Esophagus muscularis mucosa (tissue), 4 donors: ENCODE data around the gene MTFMT. TPM values are rescaled to one million over a fixed set of nuclear protein-coding genes. Genes with fewer than 3 reads are reported as not detected.
A peak's percentile ranks its signal among the peaks of the same experiment; 100 is the strongest.
"Not testable (repeated sequence)": the region's sequence is repeated elsewhere in the genome, so short reads cannot be mapped to it uniquely, and the experiment has no call there.

Experiments used
- DNase-seq: peaks from one replicate; pipeline ENCODE4 v3.0.0-alpha.2; 2017; ENCODE audit errors: extremely low spot score
- H3K27ac ChIP-seq, 4 donors: fragments of 200-600 bp; sonication (generic); replicated peaks in 1 of 4; 1 replicate in 3 of 4; 2 replicates in 1 of 4; pipeline ENCODE4 v1.5.1; 2016 to 2019; ENCODE audit warnings: mild to moderate bottlenecking in 1 of 4
- H3K27me3 ChIP-seq, 4 donors: fragments of 200-600 bp; sonication (generic); one replicate each; pipeline versions ENCODE4 v1.5.1 to v1.6.0; 2016 to 2019
- H3K36me3 ChIP-seq, 4 donors: fragments of 200-600 bp; sonication (generic); one replicate each; pipeline ENCODE4 v1.5.1; 2016 to 2019
- H3K4me1 ChIP-seq, 4 donors: fragments of 200-600 bp; sonication (generic); one replicate each; pipeline ENCODE4 v1.5.1; 2016 to 2019
- H3K4me3 ChIP-seq, 4 donors: fragments of 200-600 bp; sonication (generic); 1 replicate in 2 of 4; 2 replicates in 2 of 4; pipeline ENCODE4 v1.5.1; 2016 to 2019; ENCODE audit warnings: mild to moderate bottlenecking in 4 of 4, moderate library complexity in 1 of 4
- H3K9me3 ChIP-seq, 4 donors: fragments of 200-600 bp; sonication (generic); 1 replicate in 3 of 4; 2 replicates in 1 of 4; pipeline ENCODE4 v1.5.1; 2016 to 2019
- EP300 ChIP-seq: sonication (generic); formaldehyde crosslinking; IDR thresholded peaks from one replicate; pipeline ENCODE4 v1.6.1; 2017; ENCODE audit warnings: antibody characterized with exemption
- POLR2A ChIP-seq: fragments of 450-650 bp; IDR thresholded peaks from one replicate; pipeline ENCODE4 v1.6.1; 2017; ENCODE audit warnings: antibody characterized with exemption, moderate library complexity, mild to moderate bottlenecking, low read depth
- POLR2AphosphoS5 ChIP-seq, 2 donors: sonication (generic); formaldehyde crosslinking; IDR thresholded peaks; one replicate each; pipeline ENCODE4 v1.6.1; 2017; ENCODE audit warnings: antibody characterized with exemption in 2 of 2
- WGBS: methylation state at CpG from one replicate; pipeline ENCODE4 v1.1.5; 2018; 5-methylcytosine and 5-hydroxymethylcytosine counted together
- intact Hi-C: fragments of 100-400 bp; cut with DNase I; formaldehyde crosslinking; loops from one replicate; pipeline ENCODE4 v1.15.1; 2023
- total RNA-seq, 4 donors: library from RNA; depleted of rRNA; stranded (reverse); fragments of >200 nt; gene quantifications; one replicate each; pipeline versions ENCODE4 v1.1.0 to v1.2.1, GENCODE V29; 2016
- TF ChIP-seq, protein P1 (sequence below), 3 experiments: fragments of 200-600 bp in 2 of 3; fragments of 450-650 bp in 1 of 3; sonication (generic) in 2 of 3; IDR thresholded peaks; one replicate each; pipeline ENCODE4 v1.5.1; 2017 to 2019; ENCODE audit warnings: antibody characterized with exemption in 3 of 3, mild to moderate bottlenecking in 2 of 3, moderate library complexity in 1 of 3

Gene MTFMT
- total RNA-seq, 4 donors from 2014 or later: 26.3 to 29.9 (median 29.4) TPM

DNA sequence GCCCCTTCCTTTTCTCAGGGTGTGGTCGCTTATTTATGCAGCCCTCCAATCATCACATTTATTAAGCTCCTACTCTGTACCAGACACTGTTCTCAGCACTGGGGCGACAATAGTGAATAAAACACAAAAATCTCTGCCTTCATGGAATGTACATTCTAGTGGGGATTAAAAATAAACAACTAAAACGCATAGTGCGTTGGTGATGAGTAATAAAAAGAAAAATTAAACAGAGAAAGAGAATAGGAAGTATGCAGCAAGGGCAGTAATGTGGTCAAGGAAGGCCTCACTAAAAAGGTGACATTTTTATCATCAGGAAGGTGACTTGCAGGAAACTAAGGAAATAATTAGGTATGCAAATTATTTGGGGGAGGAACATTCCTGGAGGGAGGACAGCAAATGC, 20.8 kb upstream of the MTFMT start:
- no peak for DNase-seq
- H3K4me1 ChIP-seq: peaks cover 23 to 47% (median 41%) of the 10 kb centered on the region in 4 donors
- no peaks in the 10 kb centered on the region for H3K9me3 ChIP-seq
- no peak for TF ChIP-seq POLR2AphosphoS5 (IDR thresholded peaks at IDR 0.05)
- no peak for TF ChIP-seq EP300
- no peak for TF ChIP-seq POLR2A
- TF ChIP-seq, protein P1, sequence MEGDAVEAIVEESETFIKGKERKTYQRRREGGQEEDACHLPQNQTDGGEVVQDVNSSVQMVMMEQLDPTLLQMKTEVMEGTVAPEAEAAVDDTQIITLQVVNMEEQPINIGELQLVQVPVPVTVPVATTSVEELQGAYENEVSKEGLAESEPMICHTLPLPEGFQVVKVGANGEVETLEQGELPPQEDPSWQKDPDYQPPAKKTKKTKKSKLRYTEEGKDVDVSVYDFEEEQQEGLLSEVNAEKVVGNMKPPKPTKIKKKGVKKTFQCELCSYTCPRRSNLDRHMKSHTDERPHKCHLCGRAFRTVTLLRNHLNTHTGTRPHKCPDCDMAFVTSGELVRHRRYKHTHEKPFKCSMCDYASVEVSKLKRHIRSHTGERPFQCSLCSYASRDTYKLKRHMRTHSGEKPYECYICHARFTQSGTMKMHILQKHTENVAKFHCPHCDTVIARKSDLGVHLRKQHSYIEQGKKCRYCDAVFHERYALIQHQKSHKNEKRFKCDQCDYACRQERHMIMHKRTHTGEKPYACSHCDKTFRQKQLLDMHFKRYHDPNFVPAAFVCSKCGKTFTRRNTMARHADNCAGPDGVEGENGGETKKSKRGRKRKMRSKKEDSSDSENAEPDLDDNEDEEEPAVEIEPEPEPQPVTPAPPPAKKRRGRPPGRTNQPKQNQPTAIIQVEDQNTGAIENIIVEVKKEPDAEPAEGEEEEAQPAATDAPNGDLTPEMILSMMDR (IDR thresholded peaks at IDR 0.05): no peak
- H3K4me3 ChIP-seq: no peak overlapping the region
- H3K27ac ChIP-seq: peak overlapping the region; percentile 36 to 72 (median 56)
- H3K27me3 ChIP-seq: no peaks in the 10 kb centered on the region
- intact Hi-C loops: no loop called here
- peaks cover 13 to 39% (median 22%) of the 10 kb centered on the region in 4 donors for H3K36me3 ChIP-seq
- WGBS: 38% methylated on average over 4 of the region's 4 CpGs

DNA sequence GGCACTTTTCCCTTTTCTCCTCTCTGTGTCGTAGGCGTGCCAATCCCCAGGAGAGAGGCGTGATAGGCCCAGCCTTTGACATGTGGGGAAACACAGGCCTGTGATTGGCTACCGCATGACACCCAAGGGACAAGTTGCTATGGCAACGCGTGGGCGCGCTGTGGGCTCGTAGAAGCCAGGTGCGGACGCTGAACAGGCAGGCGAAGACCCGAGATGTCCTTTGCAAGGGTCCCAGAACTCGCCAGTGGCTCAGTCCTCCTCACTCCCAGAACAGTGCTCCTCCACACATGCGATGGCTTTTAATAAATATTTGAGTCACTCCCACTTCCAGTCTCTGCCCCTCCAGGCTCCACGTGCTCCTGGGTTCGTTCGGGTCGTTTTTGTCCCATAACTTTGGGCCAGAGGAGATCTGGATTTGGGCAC, 20.0 kb upstream of the MTFMT start:
- Histone ChIP-seq H3K9me3 (no peaks in the 10 kb centered on the region), H3K4me1 (peaks cover 14 to 47% (median 36%) of the 10 kb centered on the region in 4 donors), H3K4me3 (peak overlapping the region; percentile 21 to 47 (median 30)), H3K27ac (peak overlapping the region; percentile 36 to 72 (median 56)), H3K27me3 (no peaks in the 10 kb centered on the region), H3K36me3 (peaks cover 7 to 33% (median 20%) of the 10 kb centered on the region in 4 donors)
- TF ChIP-seq POLR2AphosphoS5 (IDR thresholded peaks at IDR 0.05): peak; percentile 19 to 59
- TF ChIP-seq, protein P1 (IDR thresholded peaks at IDR 0.05): no peak
- intact Hi-C loops: no loop called here
- WGBS: 20% methylated on average over 7 of the region's 19 CpGs
- no peak for DNase-seq

DNA sequence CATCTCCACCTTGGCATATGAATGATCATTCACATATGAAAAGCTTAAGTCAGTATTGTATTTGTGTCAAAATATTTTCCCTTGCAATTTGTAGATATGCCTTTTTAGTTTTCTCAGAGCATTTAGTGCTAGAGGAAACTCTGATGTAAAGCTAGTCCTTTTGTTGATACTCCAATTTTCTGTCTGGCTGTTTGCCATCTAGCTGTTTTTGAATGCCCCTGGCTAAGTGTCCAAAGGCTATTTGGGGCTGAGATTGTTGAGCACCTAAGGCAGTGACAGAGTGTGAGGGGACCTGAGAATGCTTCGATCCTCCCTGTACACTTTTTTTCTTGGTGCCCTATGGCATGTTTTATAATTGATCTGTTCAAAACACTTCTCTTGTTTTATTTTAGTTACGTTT, 18.8 kb upstream of the MTFMT start:
- WGBS: 40% methylated on average over 2 of the region's 2 CpGs

DNA sequence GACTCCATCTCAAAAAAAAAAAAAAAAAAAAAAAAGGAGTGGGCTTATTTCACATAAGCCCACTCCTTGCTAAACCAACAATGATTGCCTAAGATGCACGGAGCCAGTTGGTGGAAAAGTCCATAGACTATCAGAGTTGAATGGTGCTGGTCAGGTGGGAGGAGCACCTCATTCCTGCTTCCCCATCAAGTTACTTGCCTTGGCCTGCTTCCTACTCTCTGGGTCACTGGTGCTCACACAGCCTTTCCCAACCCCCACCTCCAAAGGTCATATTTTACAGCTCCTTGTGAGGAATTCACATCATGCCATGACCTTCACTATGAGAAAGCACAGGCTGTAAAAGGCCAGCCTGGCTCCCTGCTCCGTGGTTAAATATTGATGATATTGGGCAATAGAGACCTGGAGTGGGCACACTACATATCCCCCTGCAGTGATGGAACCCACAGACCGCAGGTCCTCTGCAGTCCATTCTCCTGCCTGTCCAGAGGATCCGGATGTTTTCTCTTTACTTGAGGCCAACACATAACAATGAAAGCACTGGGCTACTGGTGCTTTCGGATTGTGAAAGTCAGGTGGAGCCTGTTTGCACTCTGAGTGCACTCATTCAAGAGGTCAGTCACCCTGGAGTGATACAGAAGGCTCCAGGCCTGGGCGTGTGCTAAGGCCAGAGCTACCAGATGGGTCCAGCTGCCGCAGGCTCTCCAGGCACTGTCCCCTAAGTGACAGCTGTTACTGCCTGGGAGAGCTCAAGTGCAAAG, 15.5 kb upstream of the MTFMT start, which contains the start of gene SLC51B:
TSS of gene SLC51B (plus strand) at position 664 of the 758 bp plus-strand sequence. CDS start 4,618 bp downstream, outside the sequence.
- Histone ChIP-seq H3K27me3 (no peaks in the 10 kb centered on the region), H3K4me1 (peaks cover 15 to 44% (median 35%) of the 10 kb centered on the region in 4 donors), H3K36me3 (peaks cover 0 to 4% (median 0%) of the 10 kb centered on the region in 4 donors), H3K27ac (peak within 1 kb of the TSS in 2 of 4 donors; percentile 8 to 36), H3K9me3 (no peaks in the 10 kb centered on the region), H3K4me3 (no peak within 1 kb of the TSS)
- DNase-seq: no peak
- TF ChIP-seq EP300 (no peak), POLR2AphosphoS5 (IDR thresholded peaks at IDR 0.05) (peak; percentile 40 to 74)
- 89% methylated on average over 6 of the region's 7 CpGs for WGBS
- intact Hi-C loops: no loop called here

More for the DNA sequence above, 18.8 kb upstream of the MTFMT start:
- intact Hi-C loops: no loop called here
- H3K9me3 ChIP-seq: no peaks in the 10 kb centered on the region
- peaks cover 14 to 46% (median 42%) of the 10 kb centered on the region in 4 donors for H3K4me1 ChIP-seq
- H3K27me3 ChIP-seq: no peaks in the 10 kb centered on the region
- TF ChIP-seq POLR2AphosphoS5 (IDR thresholded peaks at IDR 0.05) (no peak), POLR2A (no peak), EP300 (no peak)
- TF ChIP-seq, protein P1 (IDR thresholded peaks at IDR 0.05): no peak
- H3K27ac ChIP-seq: peak overlapping the region; percentile 9 to 55 (median 47)
- peaks cover 0 to 21% (median 12%) of the 10 kb centered on the region in 4 donors for H3K36me3 ChIP-seq
- no peak for DNase-seq
- no peak overlapping the region for H3K4me3 ChIP-seq

DNA sequence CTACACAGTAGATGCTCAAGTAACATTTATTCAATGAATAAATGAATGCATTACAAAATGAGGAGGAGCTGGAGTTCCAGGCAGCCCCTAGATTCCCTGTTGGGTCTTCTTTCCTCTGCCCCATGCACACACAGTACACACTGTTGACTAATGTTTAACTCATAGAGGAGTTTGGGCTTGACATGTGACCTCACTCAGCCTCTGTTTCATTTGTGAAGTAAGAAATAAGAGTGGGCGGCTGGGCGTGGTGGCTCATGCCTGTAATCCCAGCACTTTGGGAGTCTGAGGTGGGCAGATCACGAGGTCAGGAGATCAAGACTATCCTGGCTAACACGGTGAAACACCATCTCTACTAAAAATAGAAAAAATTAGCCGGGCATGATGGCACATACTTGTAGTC, 14.8 kb upstream of the MTFMT start:
- intact Hi-C loops, H3K4me3 ChIP-seq, H3K27ac ChIP-seq, DNase-seq, H3K27me3 ChIP-seq, H3K36me3 ChIP-seq, H3K9me3 ChIP-seq: not testable (repeated sequence)
- 86% methylated on average over 5 of the region's 5 CpGs for WGBS
- H3K4me1 ChIP-seq: peaks cover 8 to 39% (median 28%) of the 10 kb centered on the region in 4 donors
